Caki2 (cell line): ENCODE data around the gene ABCB4. TPM values are rescaled to one million over a fixed set of nuclear protein-coding genes. Genes with fewer than 3 reads are reported as not detected.

ENCODE experiments used
- DNase-seq: peaks from one replicate; pipeline ENCODE4 v3.0.0-alpha.2; 2015; ENCODE audit warnings: low read depth
- in situ Hi-C: cut with HindIII; loops from 2 replicates; pipeline ENCODE4 v1.10.0; 2016; ENCODE audit warnings: low sequenced_read_pairs, low pct_unique_long_range_greater_than_20kb, mixed read lengths
- total RNA-seq: library from RNA; depleted of rRNA; stranded (reverse); fragments of >200 nt; shearing (Covaris generic); gene quantifications from 2 replicates; pipeline ENCODE4 v1.2.3, GENCODE V29; 2014; ENCODE audit warnings: low replicate concordance; rRNA removed

Gene ABCB4
- total RNA-seq, 1 experiment from 2014 or later, result 0.03 TPM

GRCh38 chr7:87375662-87376435 lies 99.6 kb downstream of the ABCB4 start:
- no peak for DNase-seq
- in situ Hi-C loops, result no loop called here

GRCh38 chr7:87370660-87371180 lies 104.8 kb downstream of the ABCB4 start:
- peak; percentile 16 for DNase-seq
- in situ Hi-C loops, result no loop called here

DNA sequence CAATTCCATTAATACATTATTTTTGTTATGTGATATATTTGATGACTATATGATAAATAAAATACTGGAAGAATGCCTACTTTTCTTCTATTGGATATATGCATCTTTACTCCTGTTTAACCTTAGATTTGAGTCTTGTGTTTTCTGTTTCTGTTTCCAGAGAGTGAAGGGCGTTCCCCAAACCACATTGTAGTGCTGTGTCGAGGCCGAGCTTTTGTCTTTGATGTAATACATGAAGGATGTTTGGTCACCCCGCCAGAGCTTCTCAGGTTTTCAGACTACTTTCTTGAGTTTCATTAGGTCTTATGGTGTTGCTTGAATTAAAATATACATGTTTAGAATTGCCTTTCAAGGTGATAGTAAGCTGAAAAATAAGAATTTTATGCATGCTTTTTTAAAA lies 106.3 kb downstream of the ABCB4 start:
- in situ Hi-C loops, result no loop called here
- DNase-seq, result no peak

DNA sequence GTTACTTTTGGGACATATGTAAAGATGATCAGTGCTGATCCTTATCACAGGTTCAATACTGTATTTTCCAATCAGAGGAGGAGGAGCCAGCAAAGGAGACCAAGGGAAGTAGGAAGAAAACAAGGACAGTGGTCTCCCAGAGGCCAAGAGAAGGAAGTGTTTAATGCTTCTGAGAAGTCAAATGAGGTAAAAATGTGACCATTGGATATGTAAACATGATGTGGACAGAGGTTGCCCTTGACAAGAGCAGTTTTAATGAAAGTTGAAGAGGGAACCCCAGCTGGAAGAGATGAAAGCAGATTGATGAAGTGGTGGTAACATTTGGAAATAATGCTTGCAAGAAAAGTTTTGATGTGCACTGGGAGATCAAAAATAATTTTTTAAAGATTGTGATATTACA lies 111.2 kb downstream of the ABCB4 start:
- in situ Hi-C loops, result no loop called here
- no peak for DNase-seq

- no peak for DNase-seq
- in situ Hi-C loops, result no loop called here
Measured at GRCh38 chr7:87363342-87363741, 112.1 kb downstream of the ABCB4 start.

- DNase-seq, result no peak
- in situ Hi-C loops, result no loop called here
Measured at GRCh38 chr7:87361320-87361719, 114.2 kb downstream of the ABCB4 start.

- in situ Hi-C loops, result no loop called here
- DNase-seq, result no peak
Measured at GRCh38 chr7:87359366-87359765, 116.1 kb downstream of the ABCB4 start.

DNA sequence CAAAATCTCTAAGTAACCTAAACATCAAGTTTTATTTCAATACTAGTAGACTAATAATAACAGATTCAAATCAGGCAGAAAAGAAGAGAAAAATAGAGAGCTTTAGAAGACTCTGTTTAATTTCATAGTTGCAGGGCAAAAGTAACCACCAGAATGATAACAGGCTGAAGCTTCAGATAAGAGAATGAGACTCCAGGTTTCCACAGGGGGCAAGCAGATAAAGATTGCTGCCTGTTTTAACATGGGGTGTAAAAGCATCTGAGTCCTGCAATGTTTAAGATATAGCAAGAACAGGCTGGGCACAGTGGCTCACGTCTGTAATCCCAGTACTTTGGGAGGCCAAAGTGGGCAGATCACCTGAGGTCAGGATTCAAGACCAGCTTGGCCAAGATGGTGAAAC lies 119.0 kb downstream of the ABCB4 start:
- no peak for DNase-seq
- in situ Hi-C loops, result no loop called here

GRCh38 chr7:87354749-87355148 lies 120.7 kb downstream of the ABCB4 start:
- peak; percentile 33 for DNase-seq
- in situ Hi-C loops, result no loop called here

Other genes starting within 250 kb of the ABCB4 start
- gene CROT, start 130.0 kb downstream of the ABCB4 start, total RNA-seq, result 1.0 and 8.6 TPM in 2 replicates
- gene ABCB1, start 125.2 kb upstream of the ABCB4 start, total RNA-seq, result 9.0 and 9.8 TPM in 2 replicates
- gene RUNDC3B, start 152.7 kb upstream of the ABCB4 start, total RNA-seq, result not detected in 2 replicates